ENCODE data around the gene CELF1.
"Not testable (repeated sequence)": the region's sequence is repeated elsewhere in the genome, so short reads cannot be mapped to it uniquely, and the experiment has no call there.

CELF1 gene

GRCh38 chr11:47536915-47537314 lies 16.0 kb downstream of the CELF1 start:
- DNase-seq = no peak

GRCh38 chr11:47534704-47535251 lies 18.2 kb downstream of the CELF1 start:
- no peak for DNase-seq

DNA sequence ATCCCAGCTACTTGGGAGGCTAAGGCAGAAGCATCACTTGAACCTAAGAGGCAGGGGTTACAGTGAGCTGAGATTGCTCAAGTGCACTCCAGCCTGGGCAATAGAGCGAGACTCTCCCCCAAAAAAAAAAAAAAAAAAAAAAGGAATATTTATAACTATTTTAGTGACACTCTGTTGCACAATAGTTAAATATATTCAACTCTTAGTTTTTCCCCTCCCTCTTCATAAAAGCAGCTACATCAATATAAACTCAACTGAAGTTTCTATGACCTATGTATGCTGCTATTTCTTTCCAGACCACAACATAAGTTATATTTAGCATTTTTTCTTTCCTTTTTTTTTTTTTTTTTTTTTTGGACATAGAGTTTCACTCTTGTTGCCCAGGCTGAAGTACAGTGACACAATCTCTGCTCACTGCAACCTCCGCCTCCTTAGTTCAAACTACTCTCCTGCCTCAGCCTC lies 19.2 kb downstream of the CELF1 start:
- DNase-seq = no peak

GRCh38 chr11:47532597-47533213 lies 20.2 kb downstream of the CELF1 start:
- no peak for DNase-seq

DNA sequence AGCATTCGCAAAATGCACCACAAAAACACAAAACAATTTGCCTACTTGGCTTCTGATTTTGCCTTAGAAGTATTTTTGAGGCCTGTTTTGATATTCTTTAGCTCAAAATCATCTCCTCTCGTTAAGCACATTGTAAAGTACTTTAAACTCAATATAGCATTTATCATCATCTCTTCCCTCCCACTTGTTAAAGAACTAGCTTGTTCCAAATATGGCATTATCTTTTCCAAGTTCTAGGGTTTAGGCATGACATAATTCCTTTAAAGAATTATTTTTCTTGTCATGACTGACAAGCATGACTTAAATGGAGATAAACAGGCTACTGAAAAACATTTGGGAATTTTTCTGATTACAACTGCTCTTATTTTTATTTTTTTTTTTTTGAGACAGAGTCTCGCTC lies 21.3 kb downstream of the CELF1 start:
- no peak for DNase-seq

- DNase-seq = not testable (repeated sequence)
Measured at GRCh38 chr11:47530721-47531120, 22.2 kb downstream of the CELF1 start.

DNA sequence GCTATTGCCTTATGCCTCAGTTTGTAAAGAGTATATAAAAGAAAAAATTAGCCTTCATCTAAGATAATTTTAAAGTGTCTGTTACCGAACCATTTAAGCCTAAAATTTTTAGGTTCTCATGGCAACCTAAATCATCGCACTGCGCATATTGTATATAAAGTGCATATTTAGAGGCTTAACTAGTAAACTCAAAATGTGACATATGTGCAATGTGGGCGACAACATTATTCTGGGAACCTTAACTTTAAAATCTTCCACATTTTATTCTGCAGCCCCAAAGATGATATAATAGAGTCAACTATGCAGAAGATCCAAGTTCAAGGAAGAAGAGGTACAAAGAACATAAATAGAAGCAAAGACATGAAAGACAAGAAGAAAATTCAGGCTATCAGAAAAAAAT lies 23.0 kb downstream of the CELF1 start:
- no peak for DNase-seq

- no peak for DNase-seq
Measured at GRCh38 chr11:47527186-47527585, 25.7 kb downstream of the CELF1 start.

DNA sequence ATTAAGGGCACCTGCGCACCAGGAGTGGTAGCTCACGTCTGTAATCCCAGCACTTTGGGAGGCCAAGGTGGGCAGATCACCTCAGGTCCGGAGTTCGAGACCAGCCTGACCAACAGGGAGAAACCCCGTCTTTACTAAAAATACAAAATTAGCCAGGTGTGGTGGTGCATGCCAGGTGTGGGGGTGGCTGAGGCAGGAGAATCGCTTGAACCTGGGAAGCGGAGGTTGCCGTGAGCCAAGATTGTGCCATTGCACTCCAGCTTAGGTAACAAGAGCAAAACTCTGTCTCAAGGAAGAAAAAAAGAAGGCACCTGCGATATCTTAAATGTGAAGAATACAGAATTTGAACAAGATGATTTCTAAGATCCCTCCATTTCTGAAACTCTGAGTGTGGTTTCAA lies 26.9 kb downstream of the CELF1 start:
- not testable (repeated sequence) for DNase-seq

DNA sequence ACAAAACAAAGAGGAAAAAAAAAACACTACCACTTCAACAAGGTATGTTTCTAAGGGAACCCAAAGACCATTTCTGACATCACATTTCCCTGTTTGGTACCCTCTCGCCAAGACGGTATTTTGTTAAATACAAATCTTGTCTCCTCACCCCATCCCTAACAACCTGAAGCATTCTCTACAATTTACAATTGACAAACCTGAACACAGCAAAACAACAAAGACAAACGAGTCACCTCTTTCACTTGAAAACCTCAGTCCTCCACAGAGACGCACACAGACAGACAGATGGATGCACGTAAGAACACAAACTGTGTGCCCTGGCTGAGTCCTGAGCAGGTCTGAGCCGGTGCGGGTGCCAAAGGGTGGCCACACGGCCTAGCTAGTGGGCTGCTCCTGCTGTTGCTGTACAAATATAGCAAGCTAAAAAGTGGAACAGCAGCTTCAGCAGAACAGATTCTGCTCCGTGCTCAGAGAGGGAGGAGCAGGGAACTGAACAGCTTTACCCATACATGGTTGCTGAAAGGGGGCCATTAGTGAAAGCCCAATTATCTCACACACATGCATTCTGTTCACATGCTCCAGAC lies 28.5 kb downstream of the CELF1 start:
- no peak for DNase-seq

GRCh38 chr11:47523490-47524225 lies 29.3 kb downstream of the CELF1 start:
- DNase-seq = peak; percentile 51 to 53

GRCh38 chr11:47518212-47518964 lies 34.5 kb downstream of the CELF1 start:
- DNase-seq = no peak

DNA sequence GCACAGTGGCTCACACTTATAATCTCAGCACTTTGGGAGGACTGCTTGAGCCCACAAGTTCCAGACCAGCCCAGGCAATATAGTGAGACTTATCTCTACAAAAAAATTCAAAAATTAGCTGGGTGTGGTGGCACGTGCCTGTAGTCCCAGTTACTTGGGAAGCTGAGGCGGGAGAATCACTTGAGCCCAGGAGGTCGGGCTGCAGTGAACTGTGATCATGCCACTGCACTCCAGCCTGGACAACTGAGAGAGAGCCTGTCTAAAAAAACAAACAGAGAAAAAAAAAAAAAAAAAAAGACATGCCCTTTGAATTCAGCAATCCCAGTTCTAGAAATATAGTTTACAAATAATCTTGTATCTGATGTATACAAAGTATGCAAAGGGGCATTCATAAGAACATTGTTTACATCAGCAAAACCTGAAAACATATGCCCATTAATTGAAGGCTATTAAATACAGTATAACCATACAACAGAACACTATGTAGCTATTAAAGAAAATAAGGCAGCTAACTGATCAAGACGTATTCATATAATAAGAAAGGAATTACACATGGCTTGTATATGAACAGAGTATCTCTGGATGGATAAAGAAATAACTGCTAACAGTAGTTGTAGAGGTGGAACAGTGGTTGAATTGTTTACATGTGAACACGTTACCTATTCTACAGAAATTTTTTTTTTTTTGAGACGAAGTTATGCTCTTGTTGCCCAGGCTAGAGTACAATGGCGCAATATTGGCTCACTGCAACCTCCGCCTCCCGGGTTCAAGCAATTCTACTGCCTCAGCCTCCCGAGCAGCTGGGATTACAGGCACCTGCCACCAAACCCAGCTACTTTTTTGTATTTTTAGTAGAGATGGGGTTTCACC lies 35.7 kb downstream of the CELF1 start:
- DNase-seq = no peak

- DNase-seq = no peak
Measured at GRCh38 chr11:47516155-47516554, 36.8 kb downstream of the CELF1 start.

DNA sequence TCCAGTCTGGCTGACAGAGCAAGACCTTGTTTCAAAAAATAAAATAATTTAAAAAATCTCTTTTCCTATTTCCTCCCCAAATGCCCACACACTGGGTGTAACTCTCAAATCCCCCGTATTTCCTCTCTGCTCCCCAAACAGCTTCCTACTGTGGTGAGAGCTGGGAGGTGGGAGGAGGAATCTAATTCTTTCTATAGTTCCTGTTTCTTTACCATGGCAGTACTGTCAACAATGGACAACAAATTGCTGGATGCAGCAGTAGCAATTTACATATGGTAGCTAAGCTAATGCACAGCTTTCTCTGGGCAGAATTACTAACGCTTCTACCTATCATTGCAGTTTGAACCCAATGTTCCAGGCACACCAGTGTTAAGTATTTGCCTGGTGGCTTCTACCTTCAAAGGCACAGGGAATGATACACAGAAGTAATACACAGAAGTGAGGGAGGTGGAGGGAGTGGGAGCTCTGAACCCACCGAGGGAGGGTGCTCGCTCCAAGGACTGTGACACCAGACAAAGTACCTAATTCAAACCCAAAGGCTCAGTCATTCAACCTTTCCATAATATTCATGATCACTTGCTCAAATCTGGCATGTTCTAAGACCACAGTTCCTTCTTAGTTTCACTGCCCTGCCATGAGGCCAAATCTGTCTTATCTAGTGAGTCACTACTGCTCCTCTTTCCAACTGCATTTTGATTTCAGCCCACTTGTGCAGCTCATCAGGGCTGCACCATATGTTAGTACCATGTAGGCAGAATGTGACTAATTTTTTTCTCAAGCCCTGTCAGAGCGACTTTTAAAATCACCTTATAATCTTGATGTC lies 37.9 kb downstream of the CELF1 start:
- DNase-seq = peak; percentile 19 to 36

DNA sequence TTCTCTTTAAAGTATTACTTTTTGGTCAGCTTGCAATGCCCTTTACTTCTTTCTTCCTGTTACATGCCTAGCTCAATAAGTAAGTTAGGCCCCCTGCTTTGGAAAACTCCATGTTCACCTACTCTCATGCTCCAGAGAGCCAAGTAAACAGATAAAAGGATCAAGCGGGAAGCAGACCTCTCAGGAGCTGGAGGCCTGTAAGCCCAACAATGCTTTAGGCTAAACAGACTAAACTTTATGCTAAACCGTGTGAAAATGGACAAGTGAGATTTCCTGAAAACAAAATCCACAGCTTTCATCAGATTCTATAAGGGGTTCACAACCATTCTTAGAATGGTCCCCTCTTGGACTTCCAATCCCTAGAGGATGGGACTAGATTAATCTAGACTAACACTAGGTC lies 40.2 kb downstream of the CELF1 start:
- DNase-seq = no peak

DNA sequence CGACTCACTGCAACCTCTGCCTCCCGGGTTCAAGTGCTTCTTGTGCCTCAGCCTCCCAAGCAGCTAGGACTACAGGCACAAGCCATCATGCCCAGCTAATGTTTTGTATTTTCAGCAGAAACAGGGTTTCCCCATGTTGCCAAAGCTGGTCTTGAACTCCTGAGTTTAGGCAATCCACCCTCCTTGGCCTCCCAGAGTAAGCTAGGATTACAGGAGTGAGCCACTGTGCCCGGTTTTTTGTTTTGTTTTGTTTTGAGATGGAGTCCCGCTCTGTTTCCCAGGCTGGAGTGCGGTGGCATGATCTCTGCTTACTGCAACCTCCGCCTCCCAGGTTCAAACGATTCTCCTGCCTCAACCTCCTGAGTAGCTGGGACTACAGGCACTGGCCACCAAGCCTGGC lies 41.0 kb downstream of the CELF1 start:
- DNase-seq = no peak

- DNase-seq = no peak
Measured at GRCh38 chr11:47510209-47510608, 42.7 kb downstream of the CELF1 start.

DNA sequence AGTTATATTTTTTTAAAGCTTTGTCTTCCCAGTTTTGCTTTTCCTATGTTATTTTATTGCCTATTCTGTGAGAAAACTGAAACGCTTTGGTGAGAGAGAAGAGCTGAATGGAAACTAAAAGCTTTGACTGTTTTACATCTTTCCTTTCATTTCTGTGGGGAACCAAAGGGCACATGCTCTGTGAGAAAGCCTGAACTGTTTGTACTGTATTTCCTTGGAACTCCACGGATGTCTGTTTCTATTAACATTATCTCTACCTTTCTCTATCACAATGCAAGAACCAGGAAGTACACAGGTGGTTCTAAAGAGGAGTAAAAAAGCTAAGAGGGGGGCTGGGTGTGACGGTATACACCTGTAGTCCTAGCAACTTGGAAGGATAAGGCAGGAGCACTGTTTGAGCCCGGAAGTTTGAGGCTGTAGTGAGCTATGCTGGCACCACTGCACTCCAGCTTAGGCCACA lies 43.8 kb downstream of the CELF1 start:
- no peak for DNase-seq

DNA sequence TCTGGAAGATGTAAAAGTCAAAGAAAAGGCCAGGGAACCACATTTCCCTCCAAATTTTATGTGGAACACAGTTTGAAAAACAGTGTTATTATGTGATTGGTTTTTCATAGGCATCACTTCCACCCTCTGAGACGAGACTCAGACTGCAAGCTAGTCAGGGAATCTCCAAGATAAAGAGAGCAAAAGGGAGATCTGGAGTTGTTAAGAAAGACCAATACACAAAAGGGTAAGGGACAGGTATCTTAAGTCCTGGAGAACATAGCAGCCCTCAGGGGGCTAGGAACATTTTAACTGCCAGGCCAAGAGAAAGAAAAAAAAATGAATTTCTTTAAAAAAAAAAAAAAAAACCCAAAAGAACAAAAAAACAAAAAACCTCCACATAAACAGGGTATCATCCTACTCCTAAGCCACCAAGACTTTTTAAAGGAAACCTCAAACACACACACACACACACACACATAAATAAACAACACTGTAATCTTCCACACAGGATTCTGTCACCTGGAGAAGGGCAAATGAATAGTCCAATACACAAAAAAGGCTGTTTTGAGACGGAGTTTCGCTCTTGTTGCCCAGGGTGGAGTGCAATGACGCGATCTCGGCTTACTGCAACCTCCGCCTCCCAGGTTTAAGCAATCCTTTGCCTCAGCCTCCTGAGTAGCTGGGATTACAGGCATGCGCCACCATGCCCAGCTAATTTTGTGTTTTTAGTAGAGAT lies 44.5 kb downstream of the CELF1 start:
- no peak for DNase-seq
